Tibial nerve (tissue), 4 donors: Measurements from ENCODE around the gene TOMM5.

ENCODE experiments used
- EP300 ChIP-seq, 2 donors: sonication (generic); formaldehyde crosslinking; IDR thresholded peaks; one replicate each; pipeline ENCODE4 v1.6.1; 2017; ENCODE audit warnings: antibody characterized with exemption in 2 of 2, mild to moderate bottlenecking in 1 of 2
- POLR2A ChIP-seq, 2 donors: fragments of 450-650 bp; IDR thresholded peaks; one replicate each; pipeline ENCODE4 v1.6.1; 2017; ENCODE audit warnings: antibody characterized with exemption in 2 of 2, mild to moderate bottlenecking in 2 of 2, moderate library complexity in 2 of 2
- TF ChIP-seq, protein P1 (sequence below), 5 experiments: fragments of 200-600 bp in 3 of 5; fragments of 450-650 bp in 2 of 5; sonication (generic) in 3 of 5; IDR thresholded peaks; one replicate each; pipeline ENCODE4 v1.5.1; 2016 to 2019; ENCODE audit warnings: antibody characterized with exemption in 5 of 5, mild to moderate bottlenecking in 3 of 5, moderate library complexity in 2 of 5

DNA sequence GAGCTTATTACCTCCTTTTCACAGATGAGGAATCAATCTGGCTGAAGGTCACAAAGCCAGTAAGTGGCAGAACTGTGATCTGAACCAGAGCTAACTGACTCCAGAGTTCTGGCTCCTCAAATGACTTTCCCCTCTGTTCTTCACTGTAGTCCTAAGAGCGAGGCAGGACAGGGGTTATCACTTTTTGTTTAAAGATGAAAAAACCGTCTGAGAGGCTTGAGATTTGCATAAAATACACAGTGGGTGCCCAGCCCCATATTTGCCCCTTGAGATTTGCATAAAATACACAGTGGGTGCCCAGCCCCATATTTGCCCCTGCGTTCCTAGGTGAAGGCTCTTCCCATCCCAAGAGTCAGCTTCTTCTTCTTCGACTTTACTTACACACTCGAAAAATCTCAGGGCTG is 16.9 kb downstream of the TOMM5 start:
- TF ChIP-seq, protein P1, sequence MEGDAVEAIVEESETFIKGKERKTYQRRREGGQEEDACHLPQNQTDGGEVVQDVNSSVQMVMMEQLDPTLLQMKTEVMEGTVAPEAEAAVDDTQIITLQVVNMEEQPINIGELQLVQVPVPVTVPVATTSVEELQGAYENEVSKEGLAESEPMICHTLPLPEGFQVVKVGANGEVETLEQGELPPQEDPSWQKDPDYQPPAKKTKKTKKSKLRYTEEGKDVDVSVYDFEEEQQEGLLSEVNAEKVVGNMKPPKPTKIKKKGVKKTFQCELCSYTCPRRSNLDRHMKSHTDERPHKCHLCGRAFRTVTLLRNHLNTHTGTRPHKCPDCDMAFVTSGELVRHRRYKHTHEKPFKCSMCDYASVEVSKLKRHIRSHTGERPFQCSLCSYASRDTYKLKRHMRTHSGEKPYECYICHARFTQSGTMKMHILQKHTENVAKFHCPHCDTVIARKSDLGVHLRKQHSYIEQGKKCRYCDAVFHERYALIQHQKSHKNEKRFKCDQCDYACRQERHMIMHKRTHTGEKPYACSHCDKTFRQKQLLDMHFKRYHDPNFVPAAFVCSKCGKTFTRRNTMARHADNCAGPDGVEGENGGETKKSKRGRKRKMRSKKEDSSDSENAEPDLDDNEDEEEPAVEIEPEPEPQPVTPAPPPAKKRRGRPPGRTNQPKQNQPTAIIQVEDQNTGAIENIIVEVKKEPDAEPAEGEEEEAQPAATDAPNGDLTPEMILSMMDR (IDR thresholded peaks at IDR 0.05) = no peak
- TF ChIP-seq POLR2A (IDR thresholded peaks at IDR 0.05) (no peak), EP300 (IDR thresholded peaks at IDR 0.05) (no peak)
